Naive thymus-derived CD8-positive, alpha-beta T cell (primary cell): ENCODE results near the gene PPEF2. TPM values are rescaled to one million over a fixed set of nuclear protein-coding genes. Genes with fewer than 3 reads are reported as not detected.

Experiments
- ATAC-seq, 2 donors: fragments of 150-1000 bp; cut with Tn5 transposase in 1 of 2; sonication (Bioruptor Pico), chemical (Tn5 transposase) in 1 of 2; 1 replicate in 1 of 2; 2 replicates in 1 of 2; pipeline ENCODE4 v1.10.0; 2021; ENCODE audit warnings: mild to moderate bottlenecking in 2 of 2, moderate library complexity in 2 of 2
- POLR2A ChIA-PET: fragments of 350-600 bp; sonication (Branson Sonifier 250); formaldehyde crosslinking; loops from one replicate; lab custom pipeline; 2021; ENCODE audit warnings: antibody characterized with exemption; lab: Charles Lee
- DNase-seq, 10 donors: peaks; one replicate each; pipeline versions ENCODE4 v3.0.0 to v3.0.0-alpha.2; 2020 to 2022
- H3K27ac Mint-ChIP-seq, 10 donors: one replicate each; pipeline ENCODE4 v1.8.0; 2020 to 2022; ENCODE audit warnings: mild to moderate bottlenecking in 10 of 10, mixed read lengths in 10 of 10, moderate library complexity in 4 of 10, inconsistent platforms in 1 of 10
- H3K27me3 Mint-ChIP-seq, 5 donors: one replicate each; pipeline ENCODE4 v1.8.0; 2021 to 2022; ENCODE audit warnings: mixed read lengths in 5 of 5
- H3K36me3 Mint-ChIP-seq, 3 donors: one replicate each; pipeline ENCODE4 v1.8.0; 2020 to 2022; ENCODE audit warnings: mixed read lengths in 3 of 3, mild to moderate bottlenecking in 2 of 3, inconsistent platforms in 1 of 3
- H3K4me1 Mint-ChIP-seq, 4 donors: one replicate each; pipeline ENCODE4 v1.8.0; 2021 to 2022; ENCODE audit warnings: mixed read lengths in 4 of 4
- H3K4me3 Mint-ChIP-seq, 10 donors: one replicate each; pipeline ENCODE4 v1.8.0; 2020 to 2022; ENCODE audit warnings: mild to moderate bottlenecking in 10 of 10, mixed read lengths in 10 of 10, moderate library complexity in 6 of 10, inconsistent platforms in 1 of 10
- H3K9me3 Mint-ChIP-seq, 9 donors: one replicate each; pipeline ENCODE4 v1.8.0; 2020 to 2022; ENCODE audit warnings: mixed read lengths in 9 of 9, mild to moderate bottlenecking in 3 of 9, inconsistent platforms in 1 of 9, moderate library complexity in 1 of 9
- polyA plus RNA-seq, 3 donors: library from polyadenylated mRNA; unstranded; fragments of 300-500 nt; fragmentation: Illumina TruSeq; gene quantifications; one replicate each; pipeline ENCODE4 v1.2.3, GENCODE V29; 2021
- total RNA-seq, 8 experiments: library from RNA in 2 of 8; stranded (reverse) in 2 of 8; gene quantifications; one replicate each; pipeline ENCODE4 v1.2.3 and lab custom pipeline; 2021 to 2026

PPEF2 gene
- total and polyA plus RNA-seq, 5 experiments from 2014 or later, result 1.6 to 1.8 TPM; not detected in 3

- ATAC-seq (no peak), DNase-seq (no peak)
- peaks cover 0 to 2% (median 0%) of the 10 kb centered on the region in 3 donors for H3K36me3 Mint-ChIP-seq
- H3K27me3 Mint-ChIP-seq, result no peaks in the 10 kb centered on the region
- H3K4me1 Mint-ChIP-seq, result peaks cover 0 to 5% (median 0%) of the 10 kb centered on the region in 4 donors
- POLR2A ChIA-PET, result no interaction called here
- H3K4me3 Mint-ChIP-seq, result no peak overlapping the region
- no peak overlapping the region for H3K27ac Mint-ChIP-seq
- no peaks in the 10 kb centered on the region for H3K9me3 Mint-ChIP-seq
Measured at GRCh38 chr4:75821216-75821615, 81.0 kb downstream of the PPEF2 start.

DNA sequence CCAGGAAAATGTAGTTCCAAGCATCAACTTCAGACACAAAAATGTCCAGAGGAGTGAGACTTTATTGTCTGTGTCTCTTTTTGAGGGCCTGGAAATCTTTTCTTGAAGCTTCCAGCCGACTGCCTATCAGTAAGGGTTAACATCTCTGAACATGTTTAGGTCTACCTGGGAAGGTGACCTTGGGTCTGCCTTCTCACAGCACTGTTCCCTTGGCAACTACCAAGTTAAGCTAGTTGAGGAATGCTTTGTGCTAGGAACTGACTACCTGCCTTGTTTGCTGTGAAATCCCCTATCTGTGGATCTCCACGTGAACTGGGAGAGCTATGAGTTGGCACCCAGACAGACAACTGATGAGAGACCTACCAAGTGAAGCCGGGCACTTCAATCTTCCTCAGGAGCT is 81.6 kb downstream of the PPEF2 start:
- Mint-ChIP-seq H3K36me3 (peaks cover 0 to 4% (median 0%) of the 10 kb centered on the region in 3 donors), H3K4me3 (no peak overlapping the region), H3K27ac (no peak overlapping the region), H3K27me3 (no peaks in the 10 kb centered on the region), H3K4me1 (peaks cover 0 to 5% (median 0%) of the 10 kb centered on the region in 4 donors), H3K9me3 (no peaks in the 10 kb centered on the region)
- ATAC-seq (no peak), DNase-seq (no peak)
- POLR2A ChIA-PET, result no interaction called here

DNA sequence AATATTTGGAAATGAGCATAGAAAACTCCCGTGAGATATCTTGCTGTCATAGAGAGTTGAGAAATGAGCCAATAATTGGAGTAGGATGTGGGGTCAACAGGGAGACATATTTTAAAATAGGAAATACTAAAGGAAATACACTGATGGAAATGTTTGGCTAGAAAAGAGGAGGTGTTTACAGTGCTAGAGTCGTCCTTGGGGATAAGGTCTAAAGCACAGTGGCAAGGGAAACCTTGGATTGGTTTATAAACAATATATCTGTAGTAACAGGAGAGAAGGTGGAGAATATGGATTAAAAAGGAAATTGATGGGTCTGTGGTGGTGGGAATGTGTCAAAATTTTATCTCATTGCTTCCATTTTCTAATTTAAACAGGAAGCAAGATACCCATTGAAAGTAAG is 82.1 kb downstream of the PPEF2 start:
- POLR2A ChIA-PET, result no interaction called here
- no peak for ATAC-seq

GRCh38 chr4:75819121-75819520 is 83.1 kb downstream of the PPEF2 start:
- ATAC-seq, result no peak
- Mint-ChIP-seq H3K4me3 (no peak overlapping the region), H3K27me3 (no peaks in the 10 kb centered on the region), H3K4me1 (peaks cover 0 to 5% (median 0%) of the 10 kb centered on the region in 4 donors), H3K9me3 (no peaks in the 10 kb centered on the region), H3K27ac (no peak overlapping the region), H3K36me3 (peaks cover 0 to 19% (median 14%) of the 10 kb centered on the region in 3 donors)
- POLR2A ChIA-PET, result no interaction called here
- DNase-seq, result no peak

More for the DNA sequence above, 82.1 kb downstream of the PPEF2 start:
- peaks cover 0 to 8% (median 3%) of the 10 kb centered on the region in 3 donors for H3K36me3 Mint-ChIP-seq
- H3K9me3 Mint-ChIP-seq, result no peaks in the 10 kb centered on the region
- no peak for DNase-seq
- H3K27ac Mint-ChIP-seq, result no peak overlapping the region
- H3K4me1 Mint-ChIP-seq, result peaks cover 0 to 5% (median 0%) of the 10 kb centered on the region in 4 donors
- H3K27me3 Mint-ChIP-seq, result no peaks in the 10 kb centered on the region
- H3K4me3 Mint-ChIP-seq, result no peak overlapping the region

DNA sequence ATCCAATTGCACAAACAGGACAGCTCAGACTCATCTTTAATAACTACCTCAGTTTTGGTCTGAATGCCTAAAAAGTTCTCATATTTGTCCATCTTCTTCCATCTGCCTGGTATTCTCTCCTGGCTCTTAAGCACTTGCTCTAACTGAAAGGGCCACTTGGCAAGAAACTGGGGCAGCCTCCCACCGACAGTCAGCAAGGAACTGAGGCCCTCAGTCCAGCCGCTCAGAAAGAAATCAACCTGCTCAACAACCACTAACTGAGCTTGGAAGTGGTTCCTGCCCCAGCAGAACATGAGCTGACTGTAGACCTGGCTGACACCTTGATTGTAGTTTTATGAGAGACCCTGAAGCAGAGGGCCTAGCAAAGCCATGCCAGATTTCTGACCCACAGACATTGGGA is 84.4 kb downstream of the PPEF2 start:
- no peaks in the 10 kb centered on the region for H3K9me3 Mint-ChIP-seq
- H3K4me1 Mint-ChIP-seq, result peaks cover 0 to 5% (median 0%) of the 10 kb centered on the region in 4 donors
- ATAC-seq, result no peak
- peak overlapping the region in 1 of 10 donors; percentile 24 for H3K27ac Mint-ChIP-seq
- H3K36me3 Mint-ChIP-seq, result peaks cover 0 to 28% (median 18%) of the 10 kb centered on the region in 3 donors
- H3K27me3 Mint-ChIP-seq, result no peaks in the 10 kb centered on the region
- no peak overlapping the region for H3K4me3 Mint-ChIP-seq
- no peak for DNase-seq
- POLR2A ChIA-PET, result no interaction called here

Other genes with a start within 250 kb of the PPEF2 start
- 100 to 1,000 TPM; 172 to 190 TPM for gene G3BP2, start 229.0 kb downstream of the PPEF2 start, total RNA-seq
- gene G3BP2, start 229.0 kb downstream of the PPEF2 start, polyA plus RNA-seq, result 100 to 1,000 TPM; 116 to 125 (median 121) TPM
- gene USO1, start 177.9 kb downstream of the PPEF2 start, total RNA-seq, result 10 to 100 TPM; 32.3 to 36.6 TPM
- gene USO1, start 177.9 kb downstream of the PPEF2 start, polyA plus RNA-seq, result 10 to 100 TPM; 22.0 to 26.5 (median 24.4) TPM
- 10 to 100 TPM; 81.0 to 82.4 TPM for gene NAAA, start 38.6 kb upstream of the PPEF2 start, total RNA-seq
- gene NAAA, start 38.6 kb upstream of the PPEF2 start, polyA plus RNA-seq, result 10 to 100 TPM; 63.1 to 87.9 (median 63.4) TPM
- gene SDAD1, start 88.5 kb upstream of the PPEF2 start, total RNA-seq, result 10 to 100 TPM; 55.5 to 66.0 TPM
- 10 to 100 TPM; 71.7 to 91.9 (median 78.3) TPM for gene SDAD1, start 88.5 kb upstream of the PPEF2 start, polyA plus RNA-seq
- not detected for gene CXCL9, start 105.1 kb upstream of the PPEF2 start, total RNA-seq
- not detected for gene CXCL9, start 105.1 kb upstream of the PPEF2 start, polyA plus RNA-seq
- gene CXCL10, start 121.0 kb upstream of the PPEF2 start, total RNA-seq, result not detected
- gene CXCL10, start 121.0 kb upstream of the PPEF2 start, polyA plus RNA-seq, result not detected
- not detected for gene CXCL11, start 133.6 kb upstream of the PPEF2 start, total RNA-seq
- not detected for gene CXCL11, start 133.6 kb upstream of the PPEF2 start, polyA plus RNA-seq
- gene ART3, start 172.3 kb upstream of the PPEF2 start, total RNA-seq, result not detected
- not detected for gene ART3, start 172.3 kb upstream of the PPEF2 start, polyA plus RNA-seq
- 10 to 100 TPM; 50.8 to 59.9 TPM for gene NUP54, start 245.9 kb upstream of the PPEF2 start, total RNA-seq
- gene NUP54, start 245.9 kb upstream of the PPEF2 start, polyA plus RNA-seq, result 10 to 100 TPM; 36.8 to 40.0 (median 37.8) TPM